Hepatocyte (in vitro differentiated cells): Measurements from ENCODE around the gene NOTUM. TPM values are rescaled to one million over a fixed set of nuclear protein-coding genes. Genes with fewer than 3 reads are reported as not detected.

Source experiments
- DNase-seq: peaks from one replicate; pipeline ENCODE4 v3.0.0-alpha.2; 2016; ENCODE audit warnings: low spot score
- H2AFZ ChIP-seq: fragments of 200-600 bp; sonication (generic); 2 replicates; pipeline ENCODE4 v1.6.0; 2016; ENCODE audit warnings: antibody characterized with exemption, mild to moderate bottlenecking
- H3K27ac ChIP-seq: fragments of 200-600 bp; sonication (generic); 2 replicates; pipeline ENCODE4 v1.5.1; 2016; ENCODE audit warnings: mild to moderate bottlenecking
- H3K27me3 ChIP-seq: fragments of 200-600 bp; sonication (generic); 2 replicates; pipeline ENCODE4 v1.6.1; 2016
- H3K36me3 ChIP-seq: fragments of 200-600 bp; sonication (generic); replicated peaks from 2 replicates; pipeline ENCODE4 v1.5.1; 2016; ENCODE audit warnings: low read depth; ENCODE audit not compliant: insufficient read depth
- H3K4me1 ChIP-seq: fragments of 200-600 bp; sonication (generic); 2 replicates; pipeline ENCODE4 v1.5.1; 2016; ENCODE audit warnings: mild to moderate bottlenecking, moderate library complexity; ENCODE audit not compliant: insufficient read depth
- H3K4me2 ChIP-seq: fragments of 200-600 bp; sonication (generic); 2 replicates; pipeline ENCODE4 v1.6.0; 2016
- H3K4me3 ChIP-seq: fragments of 200-600 bp; sonication (generic); 2 replicates; pipeline ENCODE4 v1.5.1; 2016; ENCODE audit warnings: mild to moderate bottlenecking
- H3K79me2 ChIP-seq: fragments of 200-600 bp; sonication (generic); 2 replicates; pipeline ENCODE4 v1.6.0; 2017; ENCODE audit warnings: mild to moderate bottlenecking
- H3K9me2 ChIP-seq: fragments of 200-600 bp; sonication (generic); replicated peaks from 2 replicates; pipeline ENCODE4 v1.6.0; 2017; ENCODE audit warnings: mild to moderate bottlenecking; ENCODE audit not compliant: insufficient read depth
- H3K9me3 ChIP-seq: fragments of 200-600 bp; sonication (generic); 2 replicates; pipeline ENCODE4 v1.5.1; 2016; ENCODE audit warnings: low read depth, mild to moderate bottlenecking
- H4K20me1 ChIP-seq: fragments of 200-600 bp; sonication (generic); 2 replicates; pipeline ENCODE4 v1.6.0; 2016; ENCODE audit warnings: mild to moderate bottlenecking; ENCODE audit not compliant: insufficient read depth, poor library complexity, severe bottlenecking
- CTCF ChIP-seq: fragments of 200-600 bp; sonication (generic); IDR thresholded peaks from 2 replicates; pipeline ENCODE4 v1.5.1; 2016; ENCODE audit warnings: antibody characterized with exemption, mild to moderate bottlenecking; ENCODE audit not compliant: poor library complexity
- EZH2 ChIP-seq: fragments of 200-600 bp; sonication (generic); IDR thresholded peaks from 2 replicates; pipeline ENCODE4 v1.6.1; 2016; ENCODE audit warnings: antibody characterized with exemption, mild to moderate bottlenecking, borderline replicate concordance
- EZH2phosphoT487 ChIP-seq: fragments of 200-600 bp; sonication (generic); IDR thresholded peaks from one replicate; pipeline ENCODE4 v1.6.1; 2018; ENCODE audit warnings: antibody characterized with exemption, mild to moderate bottlenecking, low read depth, moderate library complexity; ENCODE audit not compliant: unreplicated experiment, severe bottlenecking
- WGBS: methylation state at CpG from one replicate; pipeline ENCODE4 v1.1.6; 2016; ENCODE audit warnings: low lambda C conversion rate; ENCODE audit errors: missing lambda C conversion rate; 5-methylcytosine and 5-hydroxymethylcytosine counted together
- polyA plus RNA-seq: library from polyadenylated mRNA; unstranded; fragments of >200 nt; fragmentation: Nextera tagmentation; extraction: Ambion mirVana; gene quantifications from 2 replicates; pipeline ENCODE4 v1.2.1, GENCODE V29; 2016
- total RNA-seq: library from RNA; depleted of rRNA; stranded (reverse); fragments of >200 nt; gene quantifications from 2 replicates; pipeline ENCODE4 v1.2.3, GENCODE V29; 2014

Gene NOTUM
- total and polyA plus RNA-seq, 2 experiments from 2014 or later = 1.0 to 4.7 TPM

- no peak overlapping the region for H3K4me3 ChIP-seq
- H3K27ac ChIP-seq = no peak overlapping the region
- TF ChIP-seq CTCF (no peak), EZH2phosphoT487 (no peak), EZH2 (no peak)
- no peak overlapping the region for H2AFZ ChIP-seq
- H3K79me2 ChIP-seq = no peaks in the 10 kb centered on the region
- H3K4me2 ChIP-seq = no peak overlapping the region
- H3K9me3 ChIP-seq = no peaks in the 10 kb centered on the region
- H4K20me1 ChIP-seq = no peaks in the 10 kb centered on the region
- no peaks in the 10 kb centered on the region for H3K4me1 ChIP-seq
- WGBS = 87% methylated on average over 15 of the region's 15 CpGs
- no peaks in the 10 kb centered on the region for H3K27me3 ChIP-seq
- no peaks in the 10 kb centered on the region for H3K9me2 ChIP-seq
- H3K36me3 ChIP-seq = no peaks in the 10 kb centered on the region
- no peak for DNase-seq
Measured at GRCh38 chr17:81950501-81950900, 10.5 kb downstream of the NOTUM start.

- H3K4me3 ChIP-seq = no peak overlapping the region
- no peak overlapping the region for H2AFZ ChIP-seq
- H3K4me1 ChIP-seq = no peaks in the 10 kb centered on the region
- H3K9me3 ChIP-seq = no peaks in the 10 kb centered on the region
- H4K20me1 ChIP-seq = no peaks in the 10 kb centered on the region
- WGBS = 89% methylated on average over 17 of the region's 17 CpGs
- no peaks in the 10 kb centered on the region for H3K9me2 ChIP-seq
- H3K27me3 ChIP-seq = no peaks in the 10 kb centered on the region
- TF ChIP-seq EZH2phosphoT487 (no peak), CTCF (no peak), EZH2 (no peak)
- no peak for DNase-seq
- H3K4me2 ChIP-seq = no peak overlapping the region
- no peaks in the 10 kb centered on the region for H3K36me3 ChIP-seq
- H3K27ac ChIP-seq = no peak overlapping the region
- H3K79me2 ChIP-seq = no peaks in the 10 kb centered on the region
Measured at GRCh38 chr17:81948635-81949378, 12.2 kb downstream of the NOTUM start.

GRCh38 chr17:81947189-81947588 lies 13.8 kb downstream of the NOTUM start, which contains the start of gene MYADML2:
Gene MYADML2 (minus strand): TSS chr17:81947233. CDS start chr17:81941741, 5,492 bp downstream.
- H3K79me2 ChIP-seq = no peaks in the 10 kb centered on the region
- no peak within 1 kb of the TSS for H3K27ac ChIP-seq
- H3K36me3 ChIP-seq = no peaks in the 10 kb centered on the region
- H3K27me3 ChIP-seq = no peaks in the 10 kb centered on the region
- TF ChIP-seq EZH2 (no peak), EZH2phosphoT487 (no peak), CTCF (no peak)
- no peak for DNase-seq
- H4K20me1 ChIP-seq = no peaks in the 10 kb centered on the region
- H3K4me1 ChIP-seq = no peaks in the 10 kb centered on the region
- H3K4me3 ChIP-seq = no peak within 1 kb of the TSS
- H2AFZ ChIP-seq = no peak within 1 kb of the TSS
- WGBS = 86% methylated on average over 13 of the region's 13 CpGs
- no peaks in the 10 kb centered on the region for H3K9me3 ChIP-seq
- H3K4me2 ChIP-seq = no peak within 1 kb of the TSS
- H3K9me2 ChIP-seq = no peaks in the 10 kb centered on the region
